CD4-positive, alpha-beta memory T cell (primary cell): ENCODE data around the gene CDH13. TPM values are rescaled to one million over a fixed set of nuclear protein-coding genes. Genes with fewer than 3 reads are reported as not detected.

ENCODE experiments used
- CTCF ChIA-PET: fragments of 350-600 bp; sonication (Branson Sonifier 250); formaldehyde crosslinking; loops from one replicate; lab custom pipeline; 2021; ENCODE audit warnings: inconsistent platforms; ENCODE audit not compliant: partially characterized antibody; lab: Charles Lee
- POLR2A ChIA-PET: fragments of 350-600 bp; sonication (Branson Sonifier 250); formaldehyde crosslinking; loops from one replicate; lab custom pipeline; 2021; ENCODE audit not compliant: partially characterized antibody; lab: Charles Lee
- DNase-seq, 5 donors: peaks; one replicate each; pipeline versions ENCODE4 v3.0.0 to v3.0.0-alpha.2; 2020 to 2022; ENCODE audit warnings: mixed read lengths in 1 of 5
- H3K27ac ChIP-seq: one replicate; pipeline ENCODE4 v1.7.0; 2013; ENCODE audit warnings: low read depth, low read length
- H3K27me3 ChIP-seq: 2 replicates; pipeline ENCODE4 v1.7.0; 2013; ENCODE audit warnings: mild to moderate bottlenecking, low read length, moderate library complexity; ENCODE audit not compliant: insufficient read depth
- H3K36me3 ChIP-seq: 2 replicates; pipeline ENCODE4 v1.7.0; 2013; ENCODE audit warnings: mild to moderate bottlenecking, low read length, moderate library complexity; ENCODE audit not compliant: insufficient read depth
- H3K4me1 ChIP-seq: 2 replicates; pipeline ENCODE4 v1.7.0; 2013; ENCODE audit warnings: mild to moderate bottlenecking, low read length, moderate library complexity; ENCODE audit not compliant: insufficient read depth
- H3K4me3 ChIP-seq, 2 donors: one replicate each; pipeline ENCODE4 v1.7.0; 2013; ENCODE audit warnings: low read length in 2 of 2, mild to moderate bottlenecking in 1 of 2
- H3K9me3 ChIP-seq, 2 donors: one replicate each; pipeline ENCODE4 v1.7.0; 2013; ENCODE audit warnings: low read length in 2 of 2, control low read depth in 1 of 2; ENCODE audit not compliant: control insufficient read depth in 1 of 2
- H3K27ac Mint-ChIP-seq, 7 donors: one replicate each; pipeline ENCODE4 v1.8.0; 2020 to 2021; ENCODE audit warnings: mixed read lengths in 7 of 7, mild to moderate bottlenecking in 6 of 7, inconsistent platforms in 3 of 7, moderate library complexity in 3 of 7
- H3K27me3 Mint-ChIP-seq, 2 donors: one replicate each; pipeline ENCODE4 v1.8.0; 2020 to 2021; ENCODE audit warnings: mixed read lengths in 2 of 2
- H3K36me3 Mint-ChIP-seq, 2 donors: one replicate each; pipeline ENCODE4 v1.8.0; 2020 to 2021; ENCODE audit warnings: mixed read lengths in 2 of 2, inconsistent platforms in 1 of 2, mild to moderate bottlenecking in 1 of 2
- H3K4me1 Mint-ChIP-seq, 4 donors: one replicate each; pipeline ENCODE4 v1.8.0; 2020 to 2021; ENCODE audit warnings: mixed read lengths in 4 of 4, mild to moderate bottlenecking in 1 of 4
- H3K4me3 Mint-ChIP-seq, 8 donors: one replicate each; pipeline ENCODE4 v1.8.0; 2020 to 2021; ENCODE audit warnings: mixed read lengths in 8 of 8, mild to moderate bottlenecking in 7 of 8, moderate library complexity in 6 of 8, inconsistent platforms in 3 of 8
- H3K9me3 Mint-ChIP-seq, 8 donors: one replicate each; pipeline ENCODE4 v1.8.0; 2020 to 2021; ENCODE audit warnings: mixed read lengths in 8 of 8, mild to moderate bottlenecking in 5 of 8, inconsistent platforms in 3 of 8, moderate library complexity in 1 of 8
- intact Hi-C: fragments of 100-400 bp; cut with micrococcal nuclease; formaldehyde crosslinking; loops from one replicate; pipeline ENCODE4 v1.15.1; 2023
- polyA plus RNA-seq, 2 donors: library from polyadenylated mRNA; unstranded; fragments of 300-500 nt; fragmentation: Illumina TruSeq; gene quantifications; one replicate each; pipeline ENCODE4 v1.2.3, GENCODE V29; 2021
- total RNA-seq, 2 experiments: library from RNA; stranded (reverse); gene quantifications; one replicate each; pipeline ENCODE4 v1.2.3, GENCODE V29; 2021

CDH13 gene
- total and polyA plus RNA-seq, 4 experiments from 2014 or later, result not detected

- Mint-ChIP-seq H3K27ac (no peak overlapping the region), H3K4me1 (no peaks in the 10 kb centered on the region), H3K9me3 (no peaks in the 10 kb centered on the region), H3K36me3 (no peaks in the 10 kb centered on the region), H3K4me3 (no peak overlapping the region), H3K27me3 (peaks cover 1 to 12% of the 10 kb centered on the region in 2 donors)
- intact Hi-C loops, result no loop called here
- ChIA-PET CTCF (no interaction called here), POLR2A (no interaction called here)
- H3K36me3 ChIP-seq, result no peaks in the 10 kb centered on the region
- no peak for DNase-seq
- H3K4me1 ChIP-seq, result no peaks in the 10 kb centered on the region
- H3K27ac ChIP-seq, result no peak overlapping the region
- no peaks in the 10 kb centered on the region for H3K9me3 ChIP-seq
- no peaks in the 10 kb centered on the region for H3K27me3 ChIP-seq
- H3K4me3 ChIP-seq, result no peak overlapping the region
These were observed 1055.5 kb downstream of the CDH13 start for GRCh38 chr16:83682116-83682867.

GRCh38 chr16:83682868-83683235 is 1056.1 kb downstream of the CDH13 start:
- Histone ChIP-seq H3K4me3 (no peak overlapping the region), H3K9me3 (no peaks in the 10 kb centered on the region), H3K27ac (no peak overlapping the region), H3K4me1 (no peaks in the 10 kb centered on the region), H3K27me3 (no peaks in the 10 kb centered on the region), H3K36me3 (no peaks in the 10 kb centered on the region)
- H3K36me3 Mint-ChIP-seq, result no peaks in the 10 kb centered on the region
- H3K4me1 Mint-ChIP-seq, result no peaks in the 10 kb centered on the region
- no peaks in the 10 kb centered on the region for H3K9me3 Mint-ChIP-seq
- H3K4me3 Mint-ChIP-seq, result no peak overlapping the region
- ChIA-PET CTCF (no interaction called here), POLR2A (no interaction called here)
- peaks cover 1 to 12% of the 10 kb centered on the region in 2 donors for H3K27me3 Mint-ChIP-seq
- intact Hi-C loops, result no loop called here
- no peak for DNase-seq
- H3K27ac Mint-ChIP-seq, result no peak overlapping the region

- peaks cover 4 to 13% of the 10 kb centered on the region in 2 donors for H3K27me3 Mint-ChIP-seq
- POLR2A ChIA-PET, result no interaction called here
- Histone ChIP-seq H3K4me3 (no peak overlapping the region), H3K27me3 (no peaks in the 10 kb centered on the region), H3K36me3 (no peaks in the 10 kb centered on the region), H3K27ac (no peak overlapping the region), H3K4me1 (no peaks in the 10 kb centered on the region), H3K9me3 (no peaks in the 10 kb centered on the region)
- CTCF ChIA-PET, result no interaction called here
- DNase-seq, result no peak
- H3K27ac Mint-ChIP-seq, result no peak overlapping the region
- intact Hi-C loops, result no loop called here
- H3K4me3 Mint-ChIP-seq, result no peak overlapping the region
- no peaks in the 10 kb centered on the region for H3K9me3 Mint-ChIP-seq
- no peaks in the 10 kb centered on the region for H3K4me1 Mint-ChIP-seq
- no peaks in the 10 kb centered on the region for H3K36me3 Mint-ChIP-seq
These were observed 1058.9 kb downstream of the CDH13 start for GRCh38 chr16:83685615-83686165.

- Histone ChIP-seq H3K27me3 (no peaks in the 10 kb centered on the region), H3K4me3 (no peak overlapping the region), H3K27ac (no peak overlapping the region), H3K4me1 (no peaks in the 10 kb centered on the region), H3K36me3 (no peaks in the 10 kb centered on the region), H3K9me3 (no peaks in the 10 kb centered on the region)
- no peak for DNase-seq
- intact Hi-C loops, result no loop called here
- Mint-ChIP-seq H3K36me3 (no peaks in the 10 kb centered on the region), H3K4me3 (no peak overlapping the region), H3K4me1 (no peaks in the 10 kb centered on the region), H3K27me3 (peaks cover 6 to 9% of the 10 kb centered on the region in 2 donors), H3K27ac (no peak overlapping the region), H3K9me3 (no peaks in the 10 kb centered on the region)
- CTCF ChIA-PET, result no interaction called here
- POLR2A ChIA-PET, result no interaction called here
These were observed 1060.0 kb downstream of the CDH13 start for GRCh38 chr16:83686726-83687125.

- intact Hi-C loops, result no loop called here
- Histone ChIP-seq H3K27me3 (no peaks in the 10 kb centered on the region), H3K9me3 (no peaks in the 10 kb centered on the region), H3K27ac (no peak overlapping the region), H3K4me1 (no peaks in the 10 kb centered on the region), H3K36me3 (no peaks in the 10 kb centered on the region), H3K4me3 (no peak overlapping the region)
- Mint-ChIP-seq H3K9me3 (no peaks in the 10 kb centered on the region), H3K4me3 (no peak overlapping the region), H3K27me3 (peaks cover 7 to 9% of the 10 kb centered on the region in 2 donors), H3K4me1 (no peaks in the 10 kb centered on the region), H3K27ac (no peak overlapping the region), H3K36me3 (no peaks in the 10 kb centered on the region)
- DNase-seq, result no peak
- CTCF ChIA-PET, result no interaction called here
- POLR2A ChIA-PET, result no interaction called here
These were observed 1062.6 kb downstream of the CDH13 start for GRCh38 chr16:83689385-83689831.

GRCh38 chr16:83692224-83692623 is 1065.5 kb downstream of the CDH13 start:
- ChIA-PET POLR2A (no interaction called here), CTCF (no interaction called here)
- no peak overlapping the region for H3K4me3 Mint-ChIP-seq
- no peaks in the 10 kb centered on the region for H3K4me1 ChIP-seq
- no peak overlapping the region for H3K27ac ChIP-seq
- intact Hi-C loops, result no loop called here
- DNase-seq, result no peak
- H3K36me3 ChIP-seq, result no peaks in the 10 kb centered on the region
- no peak overlapping the region for H3K4me3 ChIP-seq
- H3K27ac Mint-ChIP-seq, result no peak overlapping the region
- no peaks in the 10 kb centered on the region for H3K27me3 ChIP-seq
- H3K27me3 Mint-ChIP-seq, result peaks cover 7 to 12% of the 10 kb centered on the region in 2 donors
- no peaks in the 10 kb centered on the region for H3K4me1 Mint-ChIP-seq
- peaks cover 0 to 4% (median 0%) of the 10 kb centered on the region in 8 donors for H3K9me3 Mint-ChIP-seq
- no peaks in the 10 kb centered on the region for H3K36me3 Mint-ChIP-seq
- no peaks in the 10 kb centered on the region for H3K9me3 ChIP-seq

GRCh38 chr16:83698964-83699363 is 1072.2 kb downstream of the CDH13 start:
- ChIA-PET POLR2A (no interaction called here), CTCF (no interaction called here)
- no peak overlapping the region for H3K4me3 Mint-ChIP-seq
- H3K4me1 Mint-ChIP-seq, result no peaks in the 10 kb centered on the region
- Histone ChIP-seq H3K4me1 (no peaks in the 10 kb centered on the region), H3K9me3 (no peaks in the 10 kb centered on the region), H3K36me3 (no peaks in the 10 kb centered on the region), H3K27ac (no peak overlapping the region), H3K27me3 (no peaks in the 10 kb centered on the region), H3K4me3 (no peak overlapping the region)
- intact Hi-C loops, result no loop called here
- H3K36me3 Mint-ChIP-seq, result no peaks in the 10 kb centered on the region
- H3K27ac Mint-ChIP-seq, result no peak overlapping the region
- H3K9me3 Mint-ChIP-seq, result peaks cover 0 to 5% (median 3%) of the 10 kb centered on the region in 8 donors
- peaks cover 4 to 9% of the 10 kb centered on the region in 2 donors for H3K27me3 Mint-ChIP-seq
- DNase-seq, result no peak
